Mammary epithelial cell (primary cell): ENCODE data around the gene ADGRB3.

Source experiments
- CTCF ChIP-seq, 2 donors: IDR thresholded peaks in 1 of 2; conservative IDR thresholded peaks in 1 of 2; 2 replicates each; pipeline ENCODE4 v1.5.1; 2011 to 2012; ENCODE audit warnings: inconsistent platforms in 2 of 2, low read length in 2 of 2, mild to moderate bottlenecking in 2 of 2, control low read depth in 1 of 2, low read depth in 1 of 2; ENCODE audit not compliant: insufficient read depth in 1 of 2; ENCODE audit errors: extremely low read depth in 1 of 2
- EZH2 ChIP-seq: IDR thresholded peaks from 2 replicates; pipeline ENCODE4 v1.6.1; 2012; ENCODE audit warnings: low read length, inconsistent platforms, borderline replicate concordance

- TF ChIP-seq CTCF (conservative IDR thresholded peaks at IDR 0.05 in 1 of 2, IDR thresholded peaks at IDR 0.05 in 1 of 2; ENCODE audit: extremely low read depth in 1 of 2, insufficient read depth in 1 of 2, low read depth in 1 of 2, low read length in 2 of 2) = no peak
- no peak for TF ChIP-seq EZH2
Observed at GRCh38 chr6:68709882-68710281, 74.8 kb downstream of the ADGRB3 start.
